Lower lobe of right lung (tissue), 2 donors: ENCODE measurements around the gene SIRT5. TPM values are rescaled to one million over a fixed set of nuclear protein-coding genes. Genes with fewer than 3 reads are reported as not detected.

Source experiments
- ATAC-seq, 2 donors: fragments of 200-7000 bp; cut with Tn5 transposase; one replicate each; pipeline ENCODE4 v1.9.1; 2020 to 2022; ENCODE audit warnings: mild to moderate bottlenecking in 2 of 2, moderate library complexity in 2 of 2
- DNase-seq: peaks from one replicate; pipeline ENCODE4 v3.0.0-alpha.2; 2020
- H3K27ac ChIP-seq: fragments of 200-600 bp; one replicate; pipeline ENCODE4 v1.8.0; 2022
- H3K27me3 ChIP-seq: fragments of 200-600 bp; one replicate; pipeline ENCODE4 v1.8.0; 2022; ENCODE audit warnings: low read depth
- H3K36me3 ChIP-seq: fragments of 200-600 bp; one replicate; pipeline ENCODE4 v1.8.0; 2022; ENCODE audit warnings: mild to moderate bottlenecking
- H3K4me1 ChIP-seq: fragments of 200-600 bp; one replicate; pipeline ENCODE4 v1.8.0; 2022
- H3K4me3 ChIP-seq: fragments of 200-600 bp; one replicate; pipeline ENCODE4 v1.8.0; 2022; ENCODE audit warnings: mild to moderate bottlenecking
- H3K9me3 ChIP-seq: fragments of 200-600 bp; one replicate; pipeline ENCODE4 v1.8.0; 2022
- intact Hi-C: fragments of 100-400 bp; cut with DNase I; formaldehyde crosslinking; loops from one replicate; pipeline ENCODE4 v1.11.0; 2022
- total RNA-seq: library from RNA; stranded (reverse); fragmentation: NEBNext Ultra II Directional; extraction: Animal tissue kit (Norgen Biotek cat#: 25700); gene quantifications from one replicate; pipeline ENCODE4 v1.2.1, GENCODE V29; 2021
- TF ChIP-seq, protein P1 (sequence below): fragments of 200-600 bp; IDR thresholded peaks from one replicate; pipeline ENCODE4 v1.8.0; 2022; ENCODE audit warnings: antibody characterized with exemption, mild to moderate bottlenecking
- donor health status: DM: no; HTN: yes; CAD: no; lungs with severe emphysema.

Gene SIRT5
- total RNA-seq, 1 donor from 2014 or later: 15.3 TPM

- H3K4me1 ChIP-seq: peaks cover 15% of the 10 kb centered on the region
- H3K27ac ChIP-seq: peak overlapping the region; percentile 97
- no peaks in the 10 kb centered on the region for H3K27me3 ChIP-seq
- TF ChIP-seq, protein P1, sequence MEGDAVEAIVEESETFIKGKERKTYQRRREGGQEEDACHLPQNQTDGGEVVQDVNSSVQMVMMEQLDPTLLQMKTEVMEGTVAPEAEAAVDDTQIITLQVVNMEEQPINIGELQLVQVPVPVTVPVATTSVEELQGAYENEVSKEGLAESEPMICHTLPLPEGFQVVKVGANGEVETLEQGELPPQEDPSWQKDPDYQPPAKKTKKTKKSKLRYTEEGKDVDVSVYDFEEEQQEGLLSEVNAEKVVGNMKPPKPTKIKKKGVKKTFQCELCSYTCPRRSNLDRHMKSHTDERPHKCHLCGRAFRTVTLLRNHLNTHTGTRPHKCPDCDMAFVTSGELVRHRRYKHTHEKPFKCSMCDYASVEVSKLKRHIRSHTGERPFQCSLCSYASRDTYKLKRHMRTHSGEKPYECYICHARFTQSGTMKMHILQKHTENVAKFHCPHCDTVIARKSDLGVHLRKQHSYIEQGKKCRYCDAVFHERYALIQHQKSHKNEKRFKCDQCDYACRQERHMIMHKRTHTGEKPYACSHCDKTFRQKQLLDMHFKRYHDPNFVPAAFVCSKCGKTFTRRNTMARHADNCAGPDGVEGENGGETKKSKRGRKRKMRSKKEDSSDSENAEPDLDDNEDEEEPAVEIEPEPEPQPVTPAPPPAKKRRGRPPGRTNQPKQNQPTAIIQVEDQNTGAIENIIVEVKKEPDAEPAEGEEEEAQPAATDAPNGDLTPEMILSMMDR: peak; percentile 47
- peak overlapping the region; percentile 84 for H3K4me3 ChIP-seq
- intact Hi-C loops: no loop called here
- peak; percentile 94 for DNase-seq
- peak; percentile 97 to 98 for ATAC-seq
- no peaks in the 10 kb centered on the region for H3K36me3 ChIP-seq
- H3K9me3 ChIP-seq: no peaks in the 10 kb centered on the region
These were observed 241 bp upstream of the SIRT5 start for GRCh38 chr6:13574149-13574570.

DNA sequence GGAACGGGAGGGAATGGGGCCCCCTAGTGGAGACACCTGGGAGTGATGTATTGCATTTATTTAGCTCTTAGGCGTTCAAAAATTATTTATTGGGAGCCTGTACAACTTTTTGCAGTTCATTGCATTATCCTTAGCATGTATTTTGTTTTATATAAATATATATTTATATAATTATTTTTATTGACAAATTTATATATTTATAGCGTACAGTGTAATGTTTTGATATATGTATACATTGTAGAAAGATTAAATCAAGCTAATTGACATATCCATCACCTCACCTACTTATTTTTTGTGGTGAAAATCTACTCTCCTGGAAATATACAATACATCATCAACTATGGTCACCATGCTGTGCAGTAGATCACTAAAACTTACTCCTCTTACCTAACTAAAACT lies 975 bp downstream of the SIRT5 start:
- H3K27me3 ChIP-seq: no peaks in the 10 kb centered on the region
- intact Hi-C loops: no loop called here

DNA sequence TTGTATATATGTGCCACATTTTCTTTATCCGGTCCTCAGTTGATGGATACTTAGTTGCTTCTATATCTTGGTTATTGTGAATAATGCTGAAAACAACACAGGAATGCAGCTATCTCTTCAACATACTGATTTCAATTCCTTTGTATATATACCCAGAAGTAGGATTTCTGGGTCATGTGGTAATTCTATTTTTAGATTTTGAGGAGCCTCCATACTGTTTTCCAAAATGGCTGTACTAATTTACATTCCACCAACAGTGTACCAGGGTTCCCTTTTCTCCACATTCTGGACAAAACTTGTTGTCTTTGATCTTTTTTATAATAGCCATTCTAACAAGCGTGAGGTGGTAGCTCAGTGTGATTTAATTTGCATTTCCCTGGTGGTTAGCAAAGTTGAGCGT lies 1.6 kb downstream of the SIRT5 start:
- TF ChIP-seq, protein P1: no peak
- intact Hi-C loops: no loop called here

More for the DNA sequence above, 975 bp downstream of the SIRT5 start:
- Histone ChIP-seq H3K4me3 (peak overlapping the region; percentile 84), H3K36me3 (peaks cover 7% of the 10 kb centered on the region), H3K4me1 (peaks cover 15% of the 10 kb centered on the region), H3K9me3 (no peaks in the 10 kb centered on the region), H3K27ac (peak overlapping the region; percentile 97)
- DNase-seq (no peak), ATAC-seq (no peak)
- TF ChIP-seq, protein P1: peak; percentile 77

GRCh38 chr6:13577926-13578325 lies 3.5 kb downstream of the SIRT5 start:
- Histone ChIP-seq H3K9me3 (no peaks in the 10 kb centered on the region), H3K36me3 (peaks cover 15% of the 10 kb centered on the region), H3K27me3 (no peaks in the 10 kb centered on the region), H3K27ac (no peak overlapping the region), H3K4me1 (peaks cover 15% of the 10 kb centered on the region), H3K4me3 (no peak overlapping the region)
- intact Hi-C loops: no loop called here
- no peak for ATAC-seq
- TF ChIP-seq, protein P1: no peak
- no peak for DNase-seq

More for the DNA sequence above, 1.6 kb downstream of the SIRT5 start:
- H3K36me3 ChIP-seq: peaks cover 11% of the 10 kb centered on the region
- H3K4me3 ChIP-seq: no peak overlapping the region
- DNase-seq (no peak), ATAC-seq (no peak)
- no peak overlapping the region for H3K27ac ChIP-seq
- H3K4me1 ChIP-seq: peaks cover 15% of the 10 kb centered on the region
- no peaks in the 10 kb centered on the region for H3K9me3 ChIP-seq
- H3K27me3 ChIP-seq: no peaks in the 10 kb centered on the region

DNA sequence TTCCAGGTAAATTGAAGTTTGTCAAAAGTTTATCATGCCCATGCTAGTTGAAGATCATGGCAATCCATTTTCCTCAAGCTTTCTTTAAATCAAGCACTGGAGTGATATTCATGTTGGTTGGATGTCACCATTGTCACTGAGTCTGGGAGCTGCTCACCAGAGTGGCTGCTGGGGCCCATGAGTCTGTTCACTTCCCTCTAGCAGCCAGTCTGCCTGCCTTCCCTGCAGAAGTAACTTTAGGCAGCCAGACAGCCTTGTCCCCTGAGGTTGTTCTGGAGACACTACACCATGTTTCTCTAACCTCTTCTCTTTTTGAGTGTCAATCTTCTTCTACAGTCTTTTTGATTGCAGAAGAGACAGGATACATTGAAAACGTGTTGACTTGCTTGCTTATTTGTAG lies 5.5 kb downstream of the SIRT5 start:
- intact Hi-C loops: no loop called here
- TF ChIP-seq, protein P1: no peak
- ATAC-seq: no peak
- H3K9me3 ChIP-seq: no peaks in the 10 kb centered on the region
- peaks cover 7% of the 10 kb centered on the region for H3K4me1 ChIP-seq
- no peaks in the 10 kb centered on the region for H3K27me3 ChIP-seq
- no peak overlapping the region for H3K4me3 ChIP-seq
- DNase-seq: no peak
- peaks cover 25% of the 10 kb centered on the region for H3K36me3 ChIP-seq
- H3K27ac ChIP-seq: no peak overlapping the region
